HG02759 (cell line): ENCODE results near the gene EAPP.
"Not testable (repeated sequence)": the region's sequence is repeated elsewhere in the genome, so short reads cannot be mapped to it uniquely, and the experiment has no call there.

ENCODE experiments used
- ATAC-seq: cut with Tn5 transposase; IDR thresholded peaks from one replicate; pipeline ENCODE4 v1.9.1; 2021; ENCODE audit warnings: mild to moderate bottlenecking, moderate library complexity; ENCODE audit not compliant: unreplicated experiment

EAPP gene

GRCh38 chr14:34538871-34539406 is 562 bp downstream of the EAPP start:
- no peak for ATAC-seq

GRCh38 chr14:34538096-34538495 is 1.4 kb downstream of the EAPP start:
- not testable (repeated sequence) for ATAC-seq

- ATAC-seq, result no peak
Observed at GRCh38 chr14:34537677-34538009, 1.9 kb downstream of the EAPP start.

- no peak for ATAC-seq
Observed at GRCh38 chr14:34536951-34537676, 2.4 kb downstream of the EAPP start.

- ATAC-seq, result no peak
Observed at GRCh38 chr14:34527591-34527990, 11.9 kb downstream of the EAPP start.

- not testable (repeated sequence) for ATAC-seq
Observed at GRCh38 chr14:34524216-34524615, 15.3 kb downstream of the EAPP start.

GRCh38 chr14:34522496-34522895 is 17.0 kb downstream of the EAPP start:
- ATAC-seq, result no peak

GRCh38 chr14:34521071-34521470 is 18.4 kb downstream of the EAPP start:
- not testable (repeated sequence) for ATAC-seq

GRCh38 chr14:34520304-34520970 is 19.1 kb downstream of the EAPP start:
- not testable (repeated sequence) for ATAC-seq

GRCh38 chr14:34507884-34508283 is 31.6 kb downstream of the EAPP start:
- no peak for ATAC-seq

GRCh38 chr14:34507459-34507858 is 32.0 kb downstream of the EAPP start:
- ATAC-seq, result no peak

GRCh38 chr14:34505124-34505491 is 34.4 kb downstream of the EAPP start:
- ATAC-seq, result not testable (repeated sequence)

- ATAC-seq, result not testable (repeated sequence)
Observed at GRCh38 chr14:34504027-34504426, 35.5 kb downstream of the EAPP start.

GRCh38 chr14:34502545-34503225 is 36.8 kb downstream of the EAPP start:
- ATAC-seq, result no peak

- ATAC-seq, result no peak
Observed at GRCh38 chr14:34502001-34502400, 37.5 kb downstream of the EAPP start.

GRCh38 chr14:34501004-34501580 is 38.4 kb downstream of the EAPP start:
- ATAC-seq, result no peak

GRCh38 chr14:34498684-34499412 is 40.7 kb downstream of the EAPP start:
- ATAC-seq, result peak; percentile 60

- ATAC-seq, result no peak
Observed at GRCh38 chr14:34496679-34497513, 42.6 kb downstream of the EAPP start.

GRCh38 chr14:34496007-34496678 is 43.4 kb downstream of the EAPP start:
- no peak for ATAC-seq
